ENCODE data around the gene ASF1B.

The ASF1B gene

GRCh38 chr19:14149509-14149994 lies 13.2 kb upstream of the ASF1B start:
- no peak for TF ChIP-seq REST (IDR thresholded peaks at IDR 0.05; ENCODE audit: low read depth)
- TF ChIP-seq YY1 (IDR thresholded peaks at IDR 0.05; ENCODE audit: low read depth): no peak
- TF ChIP-seq TCF12 (IDR thresholded peaks at IDR 0.05; ENCODE audit: low read depth): no peak
- TF ChIP-seq EGR1 (IDR thresholded peaks at IDR 0.05): no peak
- no peak for TF ChIP-seq RAD21 (IDR thresholded peaks at IDR 0.05; ENCODE audit: low read depth)
- no peak for TF ChIP-seq FOXM1 (IDR thresholded peaks at IDR 0.05; ENCODE audit: borderline replicate concordance, low read depth)
- TF ChIP-seq TEAD4 (IDR thresholded peaks at IDR 0.05): no peak
- no peak for TF ChIP-seq CREB1 (IDR thresholded peaks at IDR 0.05; ENCODE audit: low read depth)
- no peak for TF ChIP-seq TAF1 (IDR thresholded peaks at IDR 0.05; ENCODE audit: low read depth)
- no peak for TF ChIP-seq CEBPB (IDR thresholded peaks at IDR 0.05)
- no peak for TF ChIP-seq ZBTB7A (IDR thresholded peaks at IDR 0.05; ENCODE audit: low read depth)
- no peak for TF ChIP-seq NFIC (IDR thresholded peaks at IDR 0.05)
- no peak for TF ChIP-seq EP300 (IDR thresholded peaks at IDR 0.05; ENCODE audit: borderline replicate concordance)
- no peak for TF ChIP-seq USF1 (IDR thresholded peaks at IDR 0.05)
- TF ChIP-seq MAX (IDR thresholded peaks at IDR 0.05): no peak

- no peak for TF ChIP-seq NFIC (IDR thresholded peaks at IDR 0.05)
- no peak for TF ChIP-seq RAD21 (IDR thresholded peaks at IDR 0.05; ENCODE audit: low read depth)
- TF ChIP-seq CREB1 (IDR thresholded peaks at IDR 0.05; ENCODE audit: low read depth): no peak
- TF ChIP-seq MAX (IDR thresholded peaks at IDR 0.05): no peak
- TF ChIP-seq EGR1 (IDR thresholded peaks at IDR 0.05): no peak
- TF ChIP-seq TEAD4 (IDR thresholded peaks at IDR 0.05): no peak
- TF ChIP-seq USF1 (IDR thresholded peaks at IDR 0.05): no peak
- TF ChIP-seq ZBTB7A (IDR thresholded peaks at IDR 0.05; ENCODE audit: low read depth): no peak
- no peak for TF ChIP-seq TCF12 (IDR thresholded peaks at IDR 0.05; ENCODE audit: low read depth)
Measured at GRCh38 chr19:14148751-14149410, 12.5 kb upstream of the ASF1B start.

GRCh38 chr19:14147797-14148605 lies 11.6 kb upstream of the ASF1B start:
- no peak for TF ChIP-seq EP300 (IDR thresholded peaks at IDR 0.05; ENCODE audit: borderline replicate concordance)
- TF ChIP-seq RAD21 (IDR thresholded peaks at IDR 0.05; ENCODE audit: low read depth): peak; percentile 40; the same call in 1 of the 2 replicates

GRCh38 chr19:14146789-14147216 lies 10.4 kb upstream of the ASF1B start:
- TF ChIP-seq EGR1 (IDR thresholded peaks at IDR 0.05) (no peak), TAF1 (IDR thresholded peaks at IDR 0.05; ENCODE audit: low read depth) (no peak), TEAD4 (IDR thresholded peaks at IDR 0.05) (no peak), FOXM1 (IDR thresholded peaks at IDR 0.05; ENCODE audit: borderline replicate concordance, low read depth) (no peak), EP300 (IDR thresholded peaks at IDR 0.05; ENCODE audit: borderline replicate concordance) (no peak), ZBTB7A (IDR thresholded peaks at IDR 0.05; ENCODE audit: low read depth) (no peak), REST (IDR thresholded peaks at IDR 0.05; ENCODE audit: low read depth) (no peak), YY1 (IDR thresholded peaks at IDR 0.05; ENCODE audit: low read depth) (no peak), USF1 (IDR thresholded peaks at IDR 0.05) (no peak), CEBPB (IDR thresholded peaks at IDR 0.05) (no peak), CREB1 (IDR thresholded peaks at IDR 0.05; ENCODE audit: low read depth) (no peak), NFIC (IDR thresholded peaks at IDR 0.05) (no peak)

GRCh38 chr19:14145381-14145780 lies 9.0 kb upstream of the ASF1B start:
- TF ChIP-seq TEAD4 (IDR thresholded peaks at IDR 0.05) (no peak), TCF12 (IDR thresholded peaks at IDR 0.05; ENCODE audit: low read depth) (no peak), USF1 (IDR thresholded peaks at IDR 0.05) (no peak), TAF1 (IDR thresholded peaks at IDR 0.05; ENCODE audit: low read depth) (no peak), ZBTB7A (IDR thresholded peaks at IDR 0.05; ENCODE audit: low read depth) (no peak)
